B cell (primary cell): Measurements from ENCODE around the gene GTPBP4. TPM values are rescaled to one million over a fixed set of nuclear protein-coding genes. Genes with fewer than 3 reads are reported as not detected.

Experiments
- ATAC-seq: fragments of 200-7000 bp; cut with Tn5 transposase; one replicate; pipeline ENCODE4 v1.10.0; 2021; ENCODE audit warnings: low read depth, mild to moderate bottlenecking, moderate number of reproducible peaks, moderate library complexity
- CTCF ChIA-PET: fragments of 350-600 bp; sonication (Branson Sonifier 250); formaldehyde crosslinking; loops from one replicate; lab custom pipeline; 2021; ENCODE audit warnings: antibody characterized with exemption, inconsistent platforms; lab: Charles Lee
- POLR2A ChIA-PET: fragments of 350-600 bp; sonication (Branson Sonifier 250); formaldehyde crosslinking; loops from one replicate; lab custom pipeline; 2021; ENCODE audit warnings: antibody characterized with exemption; lab: Charles Lee
- DNase-seq: peaks from one replicate; pipeline ENCODE4 v3.0.0; 2013
- H2AFZ ChIP-seq: 2 replicates; pipeline ENCODE4 v1.6.1; 2012; ENCODE audit warnings: mild to moderate bottlenecking, low read depth, low read length; ENCODE audit not compliant: insufficient read depth, poor library complexity, severe bottlenecking
- H3K27ac ChIP-seq, 2 donors: 1 replicate in 1 of 2; 2 replicates in 1 of 2; pipeline ENCODE4 v1.5.1; 2012 to 2013; ENCODE audit warnings: low read length in 2 of 2, mild to moderate bottlenecking in 2 of 2, moderate library complexity in 1 of 2
- H3K27me3 ChIP-seq, 4 experiments: fragments of 200-600 bp in 1 of 4; sonication (generic) in 1 of 4; replicated peaks in 1 of 4; 1 replicate in 2 of 4; 2 replicates in 2 of 4; pipeline versions ENCODE4 v1.6.1 to v1.7.0; 2013 to 2016; ENCODE audit warnings: low read length in 3 of 4, mild to moderate bottlenecking in 2 of 4, mixed read lengths in 1 of 4, moderate library complexity in 1 of 4; ENCODE audit not compliant: insufficient read depth in 4 of 4, control insufficient read depth in 3 of 4; ENCODE audit errors: control extremely low read depth in 1 of 4
- H3K36me3 ChIP-seq, 2 experiments: replicated peaks in 1 of 2; 1 replicate in 1 of 2; 2 replicates in 1 of 2; pipeline versions ENCODE4 v1.6.1 to v1.7.1; 2013; ENCODE audit warnings: low read length in 1 of 2; ENCODE audit not compliant: insufficient read depth in 2 of 2, control insufficient read depth in 1 of 2; ENCODE audit errors: control extremely low read depth in 1 of 2, extremely low read depth in 1 of 2
- H3K4me1 ChIP-seq, 2 donors: fragments of 200-600 bp in 1 of 2; sonication (generic) in 1 of 2; 1 replicate in 1 of 2; 2 replicates in 1 of 2; pipeline versions ENCODE4 v1.5.1 to v1.6.1; 2013 to 2017; ENCODE audit warnings: low read length in 2 of 2; ENCODE audit not compliant: control insufficient read depth in 2 of 2, insufficient read depth in 2 of 2
- H3K4me2 ChIP-seq: replicated peaks from 2 replicates; pipeline ENCODE3; 2012; ENCODE audit warnings: mild to moderate bottlenecking, low read depth, low read length; ENCODE audit not compliant: poor library complexity, severe bottlenecking
- H3K4me3 ChIP-seq, 5 experiments: fragments of 200-600 bp in 1 of 5; sonication (generic) in 1 of 5; 1 replicate in 3 of 5; 2 replicates in 2 of 5; pipeline versions ENCODE4 v1.5.1 to v1.7.0; 2011 to 2016; ENCODE audit warnings: low read length in 4 of 5, mild to moderate bottlenecking in 4 of 5, low read depth in 2 of 5, control low read depth in 1 of 5, moderate library complexity in 1 of 5; ENCODE audit not compliant: insufficient read depth in 1 of 5; ENCODE audit errors: control extremely low read depth in 1 of 5, extremely low read depth in 1 of 5
- H3K79me2 ChIP-seq: fragments of 200-600 bp; sonication (generic); one replicate; pipeline ENCODE4 v1.6.0; 2016; ENCODE audit warnings: low read length; ENCODE audit not compliant: control insufficient read depth, insufficient read depth
- H3K9ac ChIP-seq: fragments of 200-600 bp; sonication (generic); 2 replicates; pipeline ENCODE4 v1.6.1; 2017; ENCODE audit warnings: mild to moderate bottlenecking, low read length, moderate library complexity
- H3K9me3 ChIP-seq, 3 donors: one replicate each; pipeline versions ENCODE4 v1.6.1 to v1.7.1; 2013; ENCODE audit warnings: low read length in 2 of 3; ENCODE audit not compliant: control insufficient read depth in 2 of 3, insufficient read depth in 1 of 3; ENCODE audit errors: control extremely low read depth in 1 of 3
- H4K20me1 ChIP-seq: 2 replicates; pipeline ENCODE4 v1.6.0; 2012; ENCODE audit warnings: mild to moderate bottlenecking, low read length; ENCODE audit not compliant: insufficient read depth, control insufficient read depth, poor library complexity, severe bottlenecking
- H3K27ac Mint-ChIP-seq: one replicate; pipeline ENCODE4 v1.8.0; 2021; ENCODE audit warnings: mixed read lengths
- H3K27me3 Mint-ChIP-seq: one replicate; pipeline ENCODE4 v1.8.0; 2021; ENCODE audit warnings: mixed read lengths
- H3K4me1 Mint-ChIP-seq: one replicate; pipeline ENCODE4 v1.8.0; 2021; ENCODE audit warnings: mixed read lengths
- H3K4me3 Mint-ChIP-seq: one replicate; pipeline ENCODE4 v1.8.0; 2021; ENCODE audit warnings: mixed read lengths
- H3K9me3 Mint-ChIP-seq: one replicate; pipeline ENCODE4 v1.8.0; 2022; ENCODE audit warnings: mixed read lengths; ENCODE audit not compliant: insufficient read depth
- EZH2 ChIP-seq: IDR thresholded peaks from 2 replicates; pipeline ENCODE4 v1.6.1; 2012; ENCODE audit warnings: borderline replicate concordance, low read depth, mild to moderate bottlenecking, moderate library complexity, low read length; ENCODE audit not compliant: insufficient read depth, poor library complexity, severe bottlenecking
- WGBS: methylation state at CpG from one replicate; pipeline ENCODE4 v1.1.5; 2013; ENCODE audit warnings: missing lambda C conversion rate; ENCODE audit not compliant: insufficient coverage; 5-methylcytosine and 5-hydroxymethylcytosine counted together
- intact Hi-C: fragments of 100-400 bp; cut with micrococcal nuclease; formaldehyde crosslinking; loops from one replicate; pipeline ENCODE4 v1.10.0; 2022
- polyA plus RNA-seq: library from polyadenylated mRNA; depleted of rRNA; stranded (reverse); fragments of >200 nt; gene quantifications from 2 replicates; pipeline ENCODE4 v1.2.3, GENCODE V29; 2012
- total RNA-seq, 2 donors: library from RNA; stranded (reverse); fragments of 120-200 nt in 1 of 2; gene quantifications; 1 replicate in 1 of 2; 2 replicates in 1 of 2; pipeline versions ENCODE4 v1.2.3 to v1.2.4, GENCODE V29; 2013 to 2022
- TF ChIP-seq, protein P1 (sequence below): fragments of 200-600 bp; IDR thresholded peaks from one replicate; pipeline ENCODE4 v1.8.0; 2022; ENCODE audit warnings: antibody characterized with exemption, mild to moderate bottlenecking

The GTPBP4 gene
- total and polyA plus RNA-seq, 2 donors (not counting 1 experiment from before 2014, with no cell fraction given), result 11.8 to 45.4 TPM

DNA sequence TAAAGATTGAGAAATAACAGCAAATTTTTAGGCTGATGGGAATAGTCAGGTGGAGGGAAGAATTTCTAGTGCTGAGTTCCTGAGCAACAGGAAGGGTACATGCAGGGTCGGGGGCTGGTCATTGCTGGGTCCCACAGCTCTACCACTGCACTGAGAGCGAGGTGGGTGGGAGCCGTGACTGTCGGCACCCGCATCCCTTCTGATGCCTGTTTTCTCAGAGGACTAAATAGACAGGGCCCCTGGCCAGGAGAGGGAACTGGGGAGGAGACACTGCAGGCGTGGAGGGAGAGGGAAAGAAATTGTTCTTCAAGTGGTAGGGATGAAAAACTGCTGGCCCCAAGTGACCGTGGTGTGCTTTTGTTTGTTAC is 7.3 kb downstream of the GTPBP4 start:
- peaks cover 51% of the 10 kb centered on the region for H3K79me2 ChIP-seq
- H3K4me1 ChIP-seq, result peaks cover 0 to 5% of the 10 kb centered on the region in 2 donors
- ATAC-seq (no peak), DNase-seq (no peak)
- no peak overlapping the region for H3K27ac Mint-ChIP-seq
- no peak overlapping the region for H3K9ac ChIP-seq
- peaks cover 35% of the 10 kb centered on the region for H4K20me1 ChIP-seq
- CTCF ChIA-PET, result no interaction called here
- H3K9me3 ChIP-seq, result no peaks in the 10 kb centered on the region
- H3K27me3 ChIP-seq, result no peaks in the 10 kb centered on the region
- peaks cover 13% of the 10 kb centered on the region for H3K4me1 Mint-ChIP-seq
- H2AFZ ChIP-seq, result no peak overlapping the region
- no peak overlapping the region for H3K4me3 Mint-ChIP-seq
- H3K27me3 Mint-ChIP-seq, result no peaks in the 10 kb centered on the region
- 98% methylated on average over 7 of the region's 7 CpGs for WGBS
- H3K36me3 ChIP-seq, result peaks cover 6 to 62% of the 10 kb centered on the region in 2 experiments
- no peak overlapping the region for H3K4me3 ChIP-seq
- no peaks in the 10 kb centered on the region for H3K9me3 Mint-ChIP-seq
- POLR2A ChIA-PET, result no interaction called here
- TF ChIP-seq, protein P1, sequence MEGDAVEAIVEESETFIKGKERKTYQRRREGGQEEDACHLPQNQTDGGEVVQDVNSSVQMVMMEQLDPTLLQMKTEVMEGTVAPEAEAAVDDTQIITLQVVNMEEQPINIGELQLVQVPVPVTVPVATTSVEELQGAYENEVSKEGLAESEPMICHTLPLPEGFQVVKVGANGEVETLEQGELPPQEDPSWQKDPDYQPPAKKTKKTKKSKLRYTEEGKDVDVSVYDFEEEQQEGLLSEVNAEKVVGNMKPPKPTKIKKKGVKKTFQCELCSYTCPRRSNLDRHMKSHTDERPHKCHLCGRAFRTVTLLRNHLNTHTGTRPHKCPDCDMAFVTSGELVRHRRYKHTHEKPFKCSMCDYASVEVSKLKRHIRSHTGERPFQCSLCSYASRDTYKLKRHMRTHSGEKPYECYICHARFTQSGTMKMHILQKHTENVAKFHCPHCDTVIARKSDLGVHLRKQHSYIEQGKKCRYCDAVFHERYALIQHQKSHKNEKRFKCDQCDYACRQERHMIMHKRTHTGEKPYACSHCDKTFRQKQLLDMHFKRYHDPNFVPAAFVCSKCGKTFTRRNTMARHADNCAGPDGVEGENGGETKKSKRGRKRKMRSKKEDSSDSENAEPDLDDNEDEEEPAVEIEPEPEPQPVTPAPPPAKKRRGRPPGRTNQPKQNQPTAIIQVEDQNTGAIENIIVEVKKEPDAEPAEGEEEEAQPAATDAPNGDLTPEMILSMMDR, result no peak
- no peak for TF ChIP-seq EZH2
- H3K4me2 ChIP-seq, result no peak overlapping the region
- H3K27ac ChIP-seq, result no peak overlapping the region
- intact Hi-C loops, result no loop called here

DNA sequence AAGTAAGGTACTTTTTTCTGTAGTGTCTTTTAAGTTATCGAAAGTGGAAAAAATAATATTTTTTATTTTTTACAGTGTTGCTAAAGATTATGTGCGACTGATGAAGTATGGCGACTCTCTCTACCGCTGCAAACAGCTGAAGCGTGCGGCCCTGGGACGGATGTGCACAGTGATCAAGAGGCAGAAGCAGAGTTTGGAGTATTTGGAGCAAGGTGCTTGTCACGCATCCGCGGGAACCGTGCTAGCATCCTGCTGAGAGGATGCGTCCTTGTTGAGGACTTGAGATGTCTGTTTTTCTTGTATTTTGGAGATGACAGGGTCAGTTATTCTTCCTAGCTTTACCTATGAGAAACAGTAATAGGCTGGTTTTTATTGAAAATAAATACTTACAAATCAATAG is 7.8 kb downstream of the GTPBP4 start:
- Histone ChIP-seq H3K36me3 (peaks cover 6 to 63% of the 10 kb centered on the region in 2 experiments), H3K27ac (no peak overlapping the region), H2AFZ (no peak overlapping the region), H3K79me2 (peaks cover 46% of the 10 kb centered on the region), H3K27me3 (no peaks in the 10 kb centered on the region), H3K4me3 (no peak overlapping the region), H3K9ac (no peak overlapping the region), H3K4me1 (peaks cover 0 to under 1% of the 10 kb centered on the region in 2 donors), H4K20me1 (peaks cover 31% of the 10 kb centered on the region), H3K9me3 (no peaks in the 10 kb centered on the region), H3K4me2 (no peak overlapping the region)
- Mint-ChIP-seq H3K27ac (no peak overlapping the region), H3K4me1 (peaks cover 9% of the 10 kb centered on the region), H3K4me3 (no peak overlapping the region), H3K9me3 (no peaks in the 10 kb centered on the region), H3K27me3 (no peaks in the 10 kb centered on the region)
- intact Hi-C loops, result no loop called here
- ChIA-PET CTCF (no interaction called here), POLR2A (no interaction called here)
- 96% methylated on average over 9 of the region's 12 CpGs for WGBS
- DNase-seq (no peak), ATAC-seq (no peak)
- TF ChIP-seq, protein P1, result no peak
- no peak for TF ChIP-seq EZH2
